GM19023 (cell line): ENCODE data around the gene CCDC186.

Experiments
- ATAC-seq: cut with Tn5 transposase; IDR thresholded peaks from one replicate; pipeline ENCODE4 v1.9.1; 2021; ENCODE audit warnings: mild to moderate bottlenecking, moderate library complexity; ENCODE audit not compliant: unreplicated experiment

CCDC186 gene

DNA sequence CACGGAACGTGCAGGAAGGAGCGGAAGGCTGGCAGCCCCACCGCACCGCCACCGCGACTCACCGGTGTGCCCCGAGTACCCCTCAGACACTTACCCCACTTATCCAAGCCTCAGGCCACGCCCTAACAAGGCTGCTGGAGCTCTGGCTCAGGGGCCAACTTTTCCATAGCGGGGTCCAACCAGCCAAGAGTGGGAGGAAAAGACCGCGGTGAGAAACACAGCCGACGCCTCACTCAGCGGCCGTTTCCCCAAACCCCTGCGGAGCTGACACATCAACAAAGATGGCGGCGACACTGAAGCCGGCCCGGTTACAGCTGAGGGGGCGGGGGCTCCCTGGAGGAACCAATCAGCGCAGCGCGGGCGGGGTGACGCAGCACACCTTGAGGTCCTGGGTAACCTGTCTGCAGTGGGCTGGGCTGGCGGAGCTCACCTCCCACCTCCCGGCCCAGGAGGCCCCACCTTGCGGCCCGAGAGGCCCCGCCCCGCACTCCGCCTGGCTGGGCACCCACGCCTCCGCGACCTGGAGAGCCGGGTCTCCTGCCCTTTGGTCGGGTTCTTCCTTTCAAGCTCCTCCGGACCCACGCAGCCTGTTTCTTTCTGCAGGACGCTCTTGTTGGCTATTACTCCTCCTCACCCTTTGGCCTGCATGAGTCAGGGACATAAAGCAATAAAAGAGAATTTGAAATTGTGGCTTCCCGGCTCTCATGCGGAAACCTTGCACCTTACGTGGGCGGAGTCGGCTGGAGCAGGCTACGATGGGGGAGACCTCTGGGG is at the start of gene CCDC186:
Gene CCDC186, minus strand, starts transcription at position 283 of the 774 bp plus-strand sequence. CDS start 10,935 bp downstream, outside the sequence.
- ATAC-seq: peak; percentile 99

DNA sequence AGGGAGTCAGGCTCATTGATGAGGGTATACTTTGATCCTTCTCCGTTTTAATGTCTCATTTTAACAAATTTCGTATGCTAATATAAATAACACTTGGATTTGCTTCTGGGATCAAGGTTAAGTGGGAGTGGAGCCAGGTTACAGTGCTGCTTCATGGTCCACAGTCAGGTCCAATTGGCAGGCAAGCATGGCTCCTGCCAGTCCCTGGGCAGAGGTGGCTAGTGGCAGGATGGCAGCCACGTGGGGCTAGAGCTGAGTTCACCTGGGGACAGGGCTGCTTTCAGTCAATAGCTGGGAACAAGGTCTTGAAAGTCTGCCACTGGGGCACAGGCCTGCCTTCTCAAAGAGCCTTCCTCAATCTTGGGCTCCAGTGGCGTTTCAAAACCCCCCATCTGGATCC is 49.1 kb upstream of the CCDC186 start:
- ATAC-seq: no peak

DNA sequence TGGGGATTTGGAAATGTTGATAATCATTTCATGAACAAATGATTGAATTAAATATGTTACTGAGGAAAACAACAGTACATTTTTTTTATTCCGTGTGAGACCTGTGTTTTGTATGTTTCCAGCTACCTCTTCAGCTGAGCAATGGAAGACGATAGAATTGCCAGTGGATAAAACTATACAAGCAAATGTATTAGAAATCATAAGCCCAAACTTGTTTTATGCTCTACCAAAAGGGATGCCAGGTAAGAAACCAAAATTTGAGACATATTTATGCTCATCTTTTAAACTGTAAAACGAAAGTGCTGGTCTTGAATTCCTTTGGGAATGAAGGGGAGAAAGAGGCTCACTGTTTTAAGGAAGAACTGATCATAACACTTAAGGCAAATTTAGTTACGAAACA is 47.2 kb upstream of the CCDC186 start:
- no peak for ATAC-seq

GRCh38 chr10:114220281-114220680 is 46.3 kb upstream of the CCDC186 start:
- ATAC-seq: no peak

GRCh38 chr10:114215033-114215432 is 41.0 kb upstream of the CCDC186 start:
- ATAC-seq: no peak

- ATAC-seq: no peak
Observed at GRCh38 chr10:114212153-114212552, 38.1 kb upstream of the CCDC186 start.

- no peak for ATAC-seq
Observed at GRCh38 chr10:114208351-114208750, 34.3 kb upstream of the CCDC186 start.

DNA sequence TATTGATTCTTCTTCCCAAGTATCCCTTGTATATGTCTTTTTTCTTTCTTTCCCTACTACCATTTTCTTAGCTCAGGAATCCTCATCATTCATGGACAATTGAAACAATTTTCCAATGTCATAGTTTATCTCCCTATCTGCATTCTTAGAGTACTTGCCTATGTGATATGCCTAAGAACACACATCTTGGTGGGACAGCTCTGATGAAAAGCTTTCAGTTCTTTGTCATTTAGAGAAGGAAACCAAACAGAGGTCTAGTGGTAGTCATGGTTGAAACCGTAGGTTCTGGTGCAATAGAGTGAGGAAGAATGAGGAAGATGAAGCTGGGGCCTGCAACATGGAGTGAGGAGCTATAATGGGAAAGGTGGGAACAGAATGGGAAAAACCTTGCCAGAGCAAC is 33.3 kb upstream of the CCDC186 start:
- no peak for ATAC-seq

GRCh38 chr10:114206902-114207301 is 32.9 kb upstream of the CCDC186 start:
- no peak for ATAC-seq

DNA sequence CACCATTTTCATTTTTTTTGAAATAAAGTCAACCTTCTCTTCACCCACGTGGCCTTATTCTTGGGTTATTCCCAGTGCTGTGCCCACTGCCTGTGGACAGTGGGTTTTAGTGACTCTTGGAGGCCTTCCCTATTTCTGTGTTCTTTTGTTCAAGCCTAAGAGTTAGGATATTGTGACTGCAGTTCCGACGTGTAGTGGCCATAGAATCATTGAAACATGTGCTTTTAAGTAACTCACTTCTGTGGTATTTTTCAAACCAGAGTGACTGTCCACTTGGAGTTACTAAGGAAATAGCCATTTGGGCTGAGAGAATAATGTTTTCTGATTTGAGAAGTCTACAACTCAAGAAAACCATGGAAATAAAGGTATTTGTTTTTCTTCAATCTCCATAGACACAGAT is 28.8 kb upstream of the CCDC186 start:
- ATAC-seq: no peak

DNA sequence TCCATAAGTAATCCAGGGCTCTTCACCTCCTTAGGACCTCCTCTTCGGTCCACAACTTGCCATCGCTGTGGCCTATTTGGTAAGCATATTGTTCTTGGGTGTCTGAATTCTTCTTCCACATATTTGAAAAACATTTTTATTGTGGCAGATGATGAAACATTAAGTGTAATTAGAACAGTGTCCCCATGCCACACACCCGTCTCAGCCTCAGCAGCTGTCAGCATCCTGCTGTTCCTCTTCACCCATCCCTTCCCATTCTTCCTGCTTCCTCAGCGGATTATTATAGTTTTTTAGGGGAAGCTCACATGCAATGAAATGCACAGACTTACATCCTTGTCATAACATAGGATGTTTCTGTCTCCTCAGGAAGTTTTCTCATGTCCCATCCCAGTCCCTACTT is 25.2 kb upstream of the CCDC186 start:
- no peak for ATAC-seq

GRCh38 chr10:114195079-114195478 is 21.1 kb upstream of the CCDC186 start:
- ATAC-seq: peak; percentile 84

GRCh38 chr10:114189700-114190099 is 15.7 kb upstream of the CCDC186 start:
- no peak for ATAC-seq

- no peak for ATAC-seq
Observed at GRCh38 chr10:114188900-114189299, 14.9 kb upstream of the CCDC186 start.

GRCh38 chr10:114188001-114188400 is 14.0 kb upstream of the CCDC186 start:
- no peak for ATAC-seq

DNA sequence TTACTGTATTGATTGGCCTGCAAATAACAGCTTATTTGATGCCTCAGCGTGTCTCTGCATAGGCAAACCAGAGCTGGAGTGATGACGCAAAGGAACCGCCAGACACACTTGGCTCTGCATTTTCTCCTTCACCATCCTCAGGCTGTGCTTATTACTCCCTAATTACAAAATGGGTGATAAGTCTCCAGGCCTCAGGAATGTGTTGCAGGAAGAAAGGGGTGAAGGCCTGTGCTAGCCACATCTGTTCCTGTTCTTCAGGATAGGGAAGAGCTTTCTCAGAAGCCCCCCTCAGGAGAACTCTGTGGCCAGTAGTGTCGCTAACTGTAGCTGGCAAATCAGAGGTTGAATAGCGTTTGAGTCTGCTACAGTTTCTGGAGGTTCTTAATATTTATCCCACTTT is 10.3 kb upstream of the CCDC186 start:
- no peak for ATAC-seq

DNA sequence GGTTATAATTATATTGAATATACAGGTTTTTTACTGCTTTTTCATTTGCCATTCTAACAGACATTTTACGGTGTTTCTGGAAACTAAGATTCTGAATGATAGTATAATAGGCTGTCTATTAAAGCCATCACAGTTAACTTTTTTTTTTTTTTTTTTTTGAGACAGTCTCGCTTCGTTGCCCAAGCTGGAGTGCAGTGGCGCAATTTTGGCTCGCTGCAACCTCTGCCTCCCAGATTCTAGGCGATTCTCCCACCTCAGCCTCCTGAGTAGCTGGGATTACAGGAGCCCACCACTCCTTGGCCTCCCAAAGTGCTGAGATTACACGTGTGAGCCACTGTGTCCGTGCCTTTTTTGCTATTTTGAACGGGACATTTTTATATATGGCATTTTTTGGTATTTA is 9.6 kb upstream of the CCDC186 start:
- ATAC-seq: no peak

DNA sequence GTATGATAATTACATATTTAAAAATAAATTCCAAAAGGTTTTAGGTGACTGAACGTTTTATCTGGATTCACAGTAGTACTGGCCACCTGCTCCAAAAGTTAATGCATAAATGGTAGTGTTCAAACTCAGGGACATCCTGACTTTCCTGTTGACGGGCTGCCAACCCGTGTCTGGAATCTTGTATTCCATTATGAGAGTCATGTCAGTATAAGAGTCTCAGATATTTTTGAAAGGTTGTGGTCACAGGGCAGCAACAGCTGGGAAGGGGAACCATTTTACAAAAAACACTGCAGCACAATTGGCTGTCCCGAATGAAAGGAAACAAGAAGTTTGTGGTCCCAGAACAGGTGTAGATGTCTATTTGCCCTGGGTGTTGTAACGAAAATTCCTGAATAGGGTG is 8.0 kb upstream of the CCDC186 start:
- ATAC-seq: no peak

GRCh38 chr10:114180937-114181336 is 6.9 kb upstream of the CCDC186 start:
- no peak for ATAC-seq

DNA sequence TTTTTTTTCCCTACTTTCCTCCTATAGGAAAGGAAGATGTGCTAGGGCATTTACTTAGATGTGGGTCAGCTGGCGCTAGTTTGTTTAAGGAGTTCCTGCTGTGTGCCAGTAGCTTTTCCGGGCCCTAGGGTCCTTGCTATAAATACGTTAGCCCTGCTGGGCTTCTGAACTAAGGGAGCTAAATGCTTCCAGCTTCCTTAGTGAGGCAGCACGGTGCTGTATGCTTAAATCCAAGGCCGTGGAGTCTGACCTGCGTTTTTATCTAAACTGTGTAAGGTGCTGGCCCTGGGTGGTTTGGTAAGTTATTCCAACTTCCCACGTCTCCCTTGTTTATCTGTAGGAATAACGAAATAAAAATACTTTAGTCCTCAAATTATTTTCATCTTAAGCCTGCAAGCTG is 5.7 kb upstream of the CCDC186 start:
- no peak for ATAC-seq

DNA sequence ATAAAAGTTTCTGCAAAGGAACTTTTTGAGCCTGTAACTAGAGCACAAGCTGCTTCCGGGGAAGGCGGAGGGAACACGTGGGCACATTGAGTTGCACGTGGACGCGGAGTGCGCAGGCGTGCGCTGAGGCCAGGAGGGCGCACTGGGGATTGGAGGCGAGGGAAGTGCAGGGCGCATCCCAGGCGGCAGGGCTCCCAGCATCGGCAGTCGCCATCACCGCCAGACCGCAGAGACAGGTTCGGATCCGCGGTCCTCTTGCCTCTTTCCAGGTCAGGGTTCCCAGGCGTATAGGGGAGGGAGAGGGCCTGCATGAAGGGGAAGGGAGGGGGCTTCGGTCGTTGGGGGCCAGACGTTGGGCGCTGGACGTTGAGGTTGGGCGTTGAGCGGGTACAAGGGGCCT is 5.1 kb upstream of the CCDC186 start, which contains the start of gene TDRD1:
Gene TDRD1, plus strand, starts transcription at position 206 of the 400 bp plus-strand sequence. CDS start 8,479 bp downstream, outside the sequence.
- ATAC-seq: no peak

DNA sequence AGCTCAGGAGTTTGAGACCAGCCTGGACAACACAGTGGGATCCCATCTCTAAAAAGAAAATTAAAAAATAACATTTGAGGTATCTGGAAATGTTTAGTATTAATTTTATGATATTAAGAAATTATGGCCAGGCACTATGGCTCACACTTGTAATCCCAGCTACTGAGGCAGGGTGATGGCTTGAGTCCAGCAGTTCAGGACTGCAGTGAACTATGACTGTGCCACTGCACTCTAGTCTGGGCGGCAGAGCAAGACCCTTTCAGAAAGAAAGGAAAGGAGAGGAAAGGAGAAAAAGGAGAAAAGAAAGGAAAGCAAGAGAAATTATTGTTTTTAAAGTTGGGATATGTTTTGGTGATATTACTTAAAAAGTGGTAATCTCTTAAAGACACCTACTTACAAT is 2.5 kb upstream of the CCDC186 start:
- no peak for ATAC-seq

DNA sequence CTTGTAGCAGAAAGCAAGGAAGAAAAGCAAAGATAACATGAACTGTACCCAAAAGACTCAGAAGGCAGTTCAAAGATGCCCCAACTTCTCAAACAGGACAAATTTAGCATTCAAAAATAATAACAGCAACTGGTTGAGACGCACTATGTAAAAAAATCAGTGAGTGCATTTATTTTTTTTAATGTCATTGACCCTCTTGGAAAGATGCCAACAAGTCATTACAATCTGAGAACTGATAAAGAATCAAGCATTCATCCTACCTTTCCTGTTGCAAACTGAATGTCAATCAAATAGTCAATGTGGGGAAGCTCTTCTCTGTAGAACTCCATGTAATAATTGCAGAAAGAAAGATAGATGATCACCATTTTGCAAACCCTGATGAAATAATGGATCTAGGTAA is 1.7 kb upstream of the CCDC186 start:
- ATAC-seq: no peak
